Upper lobe of right lung (tissue), 1 donor: Measurements from ENCODE around the gene BASP1. TPM values are rescaled to one million over a fixed set of nuclear protein-coding genes. Genes with fewer than 3 reads are reported as not detected.
"Not testable (repeated sequence)": the region's sequence is repeated elsewhere in the genome, so short reads cannot be mapped to it uniquely, and the experiment has no call there.

Experiments used
- ATAC-seq: fragments of 200-7000 bp; cut with Tn5 transposase; one replicate; pipeline ENCODE4 v1.9.1; 2020; ENCODE audit warnings: mild to moderate bottlenecking, moderate library complexity
- DNase-seq: peaks from one replicate; pipeline ENCODE4 v3.0.0-alpha.2; 2020
- H3K27ac ChIP-seq: fragments of 200-600 bp; one replicate; pipeline ENCODE4 v1.8.0; 2022
- H3K27me3 ChIP-seq: fragments of 200-600 bp; one replicate; pipeline ENCODE4 v1.8.0; 2022; ENCODE audit warnings: mild to moderate bottlenecking
- H3K36me3 ChIP-seq: fragments of 200-600 bp; one replicate; pipeline ENCODE4 v1.8.0; 2022
- H3K4me1 ChIP-seq: fragments of 200-600 bp; one replicate; pipeline ENCODE4 v1.8.0; 2022
- H3K4me3 ChIP-seq: fragments of 200-600 bp; one replicate; pipeline ENCODE4 v1.8.0; 2022; ENCODE audit warnings: mild to moderate bottlenecking
- H3K9me3 ChIP-seq: fragments of 200-600 bp; one replicate; pipeline ENCODE4 v1.8.0; 2022
- intact Hi-C: fragments of 100-400 bp; cut with DNase I; formaldehyde crosslinking; loops from one replicate; pipeline ENCODE4 v1.11.0; 2022
- total RNA-seq: library from RNA; stranded (reverse); fragmentation: NEBNext Ultra II Directional; extraction: Animal tissue kit (Norgen Biotek cat#: 25700); gene quantifications from one replicate; pipeline ENCODE4 v1.2.1, GENCODE V29; 2021
- TF ChIP-seq, protein P1 (sequence below): fragments of 200-600 bp; IDR thresholded peaks from one replicate; pipeline ENCODE4 v1.8.0; 2022; ENCODE audit warnings: antibody characterized with exemption
- donor health status: DM: no; HTN: yes; CAD: no; lungs with severe emphysema.

The BASP1 gene
- total RNA-seq, 1 donor from 2014 or later: 31.1 TPM

- Histone ChIP-seq H3K36me3 (no peaks in the 10 kb centered on the region), H3K4me1 (peaks cover 21% of the 10 kb centered on the region), H3K4me3 (no peak overlapping the region), H3K9me3 (no peaks in the 10 kb centered on the region), H3K27ac (peak overlapping the region; percentile 26), H3K27me3 (no peaks in the 10 kb centered on the region)
- intact Hi-C loops: no loop called here
- TF ChIP-seq, protein P1, sequence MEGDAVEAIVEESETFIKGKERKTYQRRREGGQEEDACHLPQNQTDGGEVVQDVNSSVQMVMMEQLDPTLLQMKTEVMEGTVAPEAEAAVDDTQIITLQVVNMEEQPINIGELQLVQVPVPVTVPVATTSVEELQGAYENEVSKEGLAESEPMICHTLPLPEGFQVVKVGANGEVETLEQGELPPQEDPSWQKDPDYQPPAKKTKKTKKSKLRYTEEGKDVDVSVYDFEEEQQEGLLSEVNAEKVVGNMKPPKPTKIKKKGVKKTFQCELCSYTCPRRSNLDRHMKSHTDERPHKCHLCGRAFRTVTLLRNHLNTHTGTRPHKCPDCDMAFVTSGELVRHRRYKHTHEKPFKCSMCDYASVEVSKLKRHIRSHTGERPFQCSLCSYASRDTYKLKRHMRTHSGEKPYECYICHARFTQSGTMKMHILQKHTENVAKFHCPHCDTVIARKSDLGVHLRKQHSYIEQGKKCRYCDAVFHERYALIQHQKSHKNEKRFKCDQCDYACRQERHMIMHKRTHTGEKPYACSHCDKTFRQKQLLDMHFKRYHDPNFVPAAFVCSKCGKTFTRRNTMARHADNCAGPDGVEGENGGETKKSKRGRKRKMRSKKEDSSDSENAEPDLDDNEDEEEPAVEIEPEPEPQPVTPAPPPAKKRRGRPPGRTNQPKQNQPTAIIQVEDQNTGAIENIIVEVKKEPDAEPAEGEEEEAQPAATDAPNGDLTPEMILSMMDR: no peak
- DNase-seq (no peak), ATAC-seq (no peak)
These were observed 29.7 kb upstream of the BASP1 start for GRCh38 chr5:17187786-17188170.

DNA sequence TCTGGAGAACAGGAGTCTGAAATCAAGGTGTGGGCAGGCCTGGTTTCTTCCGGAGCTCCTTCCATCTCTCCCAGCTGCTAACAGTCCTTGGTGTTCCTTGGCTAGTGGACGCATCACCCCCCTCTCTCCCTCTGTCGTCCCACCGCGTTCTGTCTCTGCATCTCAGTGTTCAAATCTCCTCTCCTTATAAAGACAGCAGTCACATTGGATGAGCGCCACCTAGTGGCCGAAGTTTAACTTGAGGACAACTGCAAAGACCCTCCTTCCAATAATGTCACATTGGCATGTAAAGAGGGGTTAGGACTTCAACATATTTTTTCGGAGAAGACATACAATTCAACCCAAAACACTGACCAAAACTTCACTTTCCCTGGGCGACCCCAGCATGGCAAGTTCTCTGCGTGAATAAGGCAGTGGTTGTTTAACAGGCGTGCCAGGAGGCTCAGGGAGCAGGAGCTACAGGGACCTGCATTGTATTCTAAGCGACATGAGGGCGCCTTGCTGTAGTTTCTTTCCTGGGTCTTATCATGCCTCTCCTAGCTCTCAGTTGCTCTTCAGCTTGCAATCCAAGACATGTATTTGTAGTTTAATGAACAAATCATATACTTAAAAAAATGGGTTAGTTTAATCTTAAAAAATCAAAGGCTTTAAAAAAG, 27.9 kb upstream of the BASP1 start:
- ATAC-seq (peak; percentile 79), DNase-seq (peak; percentile 77)
- Histone ChIP-seq H3K27me3 (no peaks in the 10 kb centered on the region), H3K9me3 (no peaks in the 10 kb centered on the region), H3K36me3 (no peaks in the 10 kb centered on the region), H3K4me3 (no peak overlapping the region), H3K27ac (peak overlapping the region; percentile 8), H3K4me1 (peaks cover 14% of the 10 kb centered on the region)
- TF ChIP-seq, protein P1: peak; percentile 91
- intact Hi-C loops: loop anchor here (10.0 kb wide), 1 partner anchor 255 kb away; the partner anchor contains the start of gene MYO10

GRCh38 chr5:17190242-17190778, 27.1 kb upstream of the BASP1 start:
- TF ChIP-seq, protein P1: peak; percentile 82
- no peaks in the 10 kb centered on the region for H3K27me3 ChIP-seq
- no peak for DNase-seq
- H3K27ac ChIP-seq: no peak overlapping the region
- intact Hi-C loops: loop anchor here (10.0 kb wide), 1 partner anchor 256 kb away; the partner anchor contains the start of gene MYO10
- ATAC-seq: peak; percentile 71
- H3K4me1 ChIP-seq: peaks cover 6% of the 10 kb centered on the region
- H3K36me3 ChIP-seq: no peaks in the 10 kb centered on the region
- H3K9me3 ChIP-seq: no peaks in the 10 kb centered on the region
- no peak overlapping the region for H3K4me3 ChIP-seq

DNA sequence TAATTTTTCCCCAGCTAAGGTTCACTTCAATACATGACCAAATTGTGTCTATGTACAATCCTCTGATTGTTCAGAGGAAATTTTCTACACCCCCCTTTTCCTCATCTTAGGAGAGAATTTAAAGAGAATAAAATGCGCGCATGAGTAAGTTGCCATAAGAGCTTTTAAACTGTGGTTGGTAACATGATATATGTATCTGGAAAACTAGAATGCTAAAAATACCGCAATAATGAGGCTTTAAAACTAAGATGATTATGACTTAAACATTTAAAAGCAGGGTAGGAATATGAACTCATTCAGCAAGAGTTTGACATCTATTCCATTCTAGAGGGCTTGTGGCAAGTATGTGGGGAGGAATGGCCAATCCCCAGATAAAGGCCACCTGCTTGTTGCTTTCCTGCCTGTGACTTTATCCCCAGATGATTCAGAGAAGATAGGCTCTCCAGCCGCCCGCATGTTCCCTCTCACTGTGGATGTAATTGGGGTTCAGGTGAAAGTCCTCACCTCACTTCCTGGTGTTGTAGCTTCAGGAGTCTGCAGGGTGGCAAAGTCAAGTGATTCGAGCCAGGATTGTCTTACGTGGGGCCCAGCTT, 26.5 kb upstream of the BASP1 start:
- Histone ChIP-seq H3K4me3 (no peak overlapping the region), H3K27me3 (no peaks in the 10 kb centered on the region), H3K27ac (no peak overlapping the region), H3K4me1 (peaks cover 6% of the 10 kb centered on the region), H3K9me3 (no peaks in the 10 kb centered on the region), H3K36me3 (no peaks in the 10 kb centered on the region)
- TF ChIP-seq, protein P1: no peak
- no peak for DNase-seq
- no peak for ATAC-seq
- intact Hi-C loops: loop anchor here (10.0 kb wide), 1 partner anchor 256 kb away; the partner anchor contains the start of gene MYO10

DNA sequence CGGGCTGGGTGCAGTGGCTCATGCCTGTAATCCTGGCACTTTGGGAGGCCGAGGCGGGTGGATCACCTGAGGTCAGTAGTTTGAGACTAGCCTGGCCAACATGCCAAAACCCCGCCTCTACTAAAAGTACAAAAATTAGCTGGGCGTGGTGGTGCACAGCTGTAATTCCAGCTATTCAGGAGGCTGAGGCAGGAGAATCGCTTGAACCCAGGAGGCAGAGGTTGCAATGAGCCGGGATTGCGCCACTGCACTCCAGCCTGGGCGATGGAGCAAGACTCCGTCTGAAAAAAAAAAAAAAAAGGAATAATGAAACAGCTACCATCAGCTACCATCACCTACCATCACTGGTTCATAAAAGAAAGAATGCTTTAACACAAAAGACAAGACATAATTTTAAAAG, 25.9 kb upstream of the BASP1 start:
- not testable (repeated sequence) for H3K27ac ChIP-seq, H3K4me1 ChIP-seq, H3K4me3 ChIP-seq, H3K9me3 ChIP-seq, H3K36me3 ChIP-seq, DNase-seq, ATAC-seq, H3K27me3 ChIP-seq
- intact Hi-C loops: loop anchor here (10.0 kb wide), 1 partner anchor 257 kb away; the partner anchor contains the start of gene MYO10

- Histone ChIP-seq H3K9me3 (no peaks in the 10 kb centered on the region), H3K36me3 (no peaks in the 10 kb centered on the region), H3K4me3 (no peak overlapping the region), H3K27me3 (no peaks in the 10 kb centered on the region), H3K27ac (no peak overlapping the region), H3K4me1 (peaks cover 6% of the 10 kb centered on the region)
- TF ChIP-seq, protein P1: no peak
- ATAC-seq: no peak
- intact Hi-C loops: loop anchor here (10.0 kb wide), 1 partner anchor 257 kb away; the partner anchor contains the start of gene MYO10
- no peak for DNase-seq
These were observed 25.2 kb upstream of the BASP1 start for GRCh38 chr5:17192191-17192590.
